Measurements from ENCODE around the gene ZC3H4.
"Not testable (repeated sequence)": the region's sequence is repeated elsewhere in the genome, so short reads cannot be mapped to it uniquely, and the experiment has no call there.

The ZC3H4 gene

GRCh38 chr19:47084879-47085439 lies 28.6 kb downstream of the ZC3H4 start:
- no peak overlapping the region for H3K4me3 ChIP-seq (ENCODE audit: low read depth, low read length)
- TF ChIP-seq, protein P1, sequence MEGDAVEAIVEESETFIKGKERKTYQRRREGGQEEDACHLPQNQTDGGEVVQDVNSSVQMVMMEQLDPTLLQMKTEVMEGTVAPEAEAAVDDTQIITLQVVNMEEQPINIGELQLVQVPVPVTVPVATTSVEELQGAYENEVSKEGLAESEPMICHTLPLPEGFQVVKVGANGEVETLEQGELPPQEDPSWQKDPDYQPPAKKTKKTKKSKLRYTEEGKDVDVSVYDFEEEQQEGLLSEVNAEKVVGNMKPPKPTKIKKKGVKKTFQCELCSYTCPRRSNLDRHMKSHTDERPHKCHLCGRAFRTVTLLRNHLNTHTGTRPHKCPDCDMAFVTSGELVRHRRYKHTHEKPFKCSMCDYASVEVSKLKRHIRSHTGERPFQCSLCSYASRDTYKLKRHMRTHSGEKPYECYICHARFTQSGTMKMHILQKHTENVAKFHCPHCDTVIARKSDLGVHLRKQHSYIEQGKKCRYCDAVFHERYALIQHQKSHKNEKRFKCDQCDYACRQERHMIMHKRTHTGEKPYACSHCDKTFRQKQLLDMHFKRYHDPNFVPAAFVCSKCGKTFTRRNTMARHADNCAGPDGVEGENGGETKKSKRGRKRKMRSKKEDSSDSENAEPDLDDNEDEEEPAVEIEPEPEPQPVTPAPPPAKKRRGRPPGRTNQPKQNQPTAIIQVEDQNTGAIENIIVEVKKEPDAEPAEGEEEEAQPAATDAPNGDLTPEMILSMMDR (IDR thresholded peaks at IDR 0.05; ENCODE audit: insufficient read depth, low read depth, low read length, missing control alignments), result no peak
- DNase-seq (ENCODE audit: low read depth), result no peak

DNA sequence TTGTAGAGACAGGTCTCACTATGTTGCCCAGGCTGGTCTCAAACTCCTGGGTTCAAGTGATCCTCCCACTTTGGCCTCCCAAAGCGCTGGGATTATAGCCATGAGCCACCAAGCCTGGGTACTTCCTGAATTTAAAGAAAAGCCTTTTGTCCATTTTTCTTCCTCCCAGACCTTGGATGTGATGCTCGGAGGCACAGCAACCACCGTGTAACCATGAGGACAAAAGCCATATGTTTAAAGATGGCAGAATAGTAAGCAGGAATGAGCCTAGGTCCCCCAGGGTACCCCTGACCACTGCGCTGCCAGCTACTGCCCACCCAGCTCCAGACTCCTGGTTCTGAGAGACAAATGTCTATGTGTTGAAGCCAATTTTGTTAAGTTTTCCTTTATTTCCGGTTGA lies 31.1 kb downstream of the ZC3H4 start:
- TF ChIP-seq, protein P1 (IDR thresholded peaks at IDR 0.05; ENCODE audit: insufficient read depth, low read depth, low read length, missing control alignments), result no peak
- H3K4me3 ChIP-seq (ENCODE audit: low read depth, low read length), result no peak overlapping the region
- DNase-seq (ENCODE audit: low read depth), result no peak

DNA sequence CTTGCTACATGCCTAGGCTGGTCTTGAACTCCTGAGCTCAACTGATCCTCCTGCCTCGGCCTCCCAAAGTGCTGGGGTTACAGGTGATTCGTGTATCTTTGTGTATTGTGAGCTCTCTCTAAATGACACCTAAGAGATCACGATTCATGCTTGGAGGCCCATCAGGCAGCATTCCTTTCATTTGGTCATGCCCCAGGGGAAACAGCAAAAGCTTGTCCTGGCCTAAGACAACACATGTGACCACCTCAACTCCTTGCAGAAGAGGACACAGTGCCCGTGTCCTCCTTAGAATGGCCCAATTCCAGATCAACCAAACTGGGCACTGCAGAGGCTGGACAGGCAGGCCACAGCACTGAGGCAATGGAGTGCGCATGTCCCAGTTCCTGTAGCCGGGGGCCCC lies 32.5 kb downstream of the ZC3H4 start:
- DNase-seq (ENCODE audit: low read depth), result no peak
- H3K4me3 ChIP-seq (ENCODE audit: low read depth, low read length), result no peak overlapping the region
- TF ChIP-seq, protein P1 (IDR thresholded peaks at IDR 0.05; ENCODE audit: insufficient read depth, low read depth, low read length, missing control alignments), result no peak

DNA sequence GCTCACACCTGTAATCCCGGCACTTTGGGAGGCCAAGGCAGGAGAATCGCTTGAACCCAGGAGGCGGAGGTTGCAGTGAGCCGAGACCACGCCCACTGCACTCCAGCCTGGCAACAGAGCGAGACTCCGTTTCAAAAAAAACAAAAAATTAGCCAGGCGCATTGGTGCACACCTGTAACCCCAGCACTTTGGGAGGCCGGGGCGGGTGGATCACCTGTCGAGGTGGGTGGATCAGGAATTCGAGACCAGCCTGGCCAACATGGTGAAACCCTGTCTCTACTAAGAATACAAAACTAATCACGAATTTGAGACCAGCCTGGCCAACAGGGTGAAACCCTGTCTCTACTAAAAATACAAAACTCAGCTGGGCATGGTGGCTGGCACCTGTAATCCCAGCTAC lies 35.2 kb downstream of the ZC3H4 start:
- DNase-seq (ENCODE audit: low read depth); H3K4me3 ChIP-seq (ENCODE audit: low read depth, low read length): not testable (repeated sequence)

DNA sequence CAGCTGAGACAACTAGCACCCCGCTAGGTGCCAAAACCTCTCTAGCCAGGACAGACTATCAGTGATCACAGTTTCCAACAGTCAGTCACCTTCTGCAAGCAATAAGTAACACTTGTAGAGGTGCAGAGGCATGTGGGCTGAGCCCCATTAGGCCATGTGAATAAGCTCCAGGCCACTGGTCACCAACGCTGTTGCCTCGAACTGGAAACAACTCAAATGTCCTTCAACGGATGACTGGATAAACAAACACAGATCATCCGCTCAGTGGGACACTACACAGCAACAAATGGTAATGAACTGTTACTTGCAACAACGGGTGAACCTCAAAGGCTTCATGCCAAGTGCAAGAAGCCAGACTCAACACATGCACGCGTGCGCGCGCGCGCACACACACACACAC lies 37.6 kb downstream of the ZC3H4 start:
- no peak for DNase-seq (ENCODE audit: low read depth)
- TF ChIP-seq, protein P1 (IDR thresholded peaks at IDR 0.05; ENCODE audit: insufficient read depth, low read depth, low read length, missing control alignments), result no peak
- no peak overlapping the region for H3K4me3 ChIP-seq (ENCODE audit: low read depth, low read length)

DNA sequence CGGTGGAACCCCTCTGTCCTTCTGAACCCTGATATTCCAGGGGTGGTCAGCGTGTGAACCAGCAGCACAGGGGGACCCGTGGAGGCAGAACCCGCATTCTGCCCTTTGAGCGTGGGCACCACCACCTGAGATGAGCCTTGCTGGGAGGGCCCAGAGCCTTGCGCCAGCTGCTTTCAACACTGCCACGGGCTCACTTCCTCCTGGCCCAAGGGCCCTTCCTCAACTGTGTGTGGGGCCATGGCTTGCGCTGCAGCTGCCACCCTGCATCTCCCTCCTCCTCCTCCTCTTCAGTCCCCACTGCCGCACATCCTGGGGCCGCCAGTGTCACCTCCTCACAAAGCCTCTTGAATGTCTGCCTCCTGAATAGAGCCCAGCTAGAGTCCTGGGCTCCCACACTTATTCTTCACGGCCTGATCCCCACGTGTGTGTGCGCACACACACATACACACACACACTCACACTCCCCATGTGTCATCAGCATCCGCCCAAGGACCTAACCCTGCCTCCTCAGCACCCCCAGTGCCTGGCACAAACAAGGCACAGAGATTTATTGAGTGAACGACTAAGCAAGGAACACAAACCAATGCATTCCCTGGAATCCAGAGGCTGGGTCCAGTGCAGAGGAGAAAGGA lies 38.3 kb downstream of the ZC3H4 start:
- TF ChIP-seq, protein P1 (IDR thresholded peaks at IDR 0.05; ENCODE audit: insufficient read depth, low read depth, low read length, missing control alignments), result no peak
- no peak for DNase-seq (ENCODE audit: low read depth)
- no peak overlapping the region for H3K4me3 ChIP-seq (ENCODE audit: low read depth, low read length)

- DNase-seq (ENCODE audit: low read depth), result no peak
- TF ChIP-seq, protein P1 (IDR thresholded peaks at IDR 0.05; ENCODE audit: insufficient read depth, low read depth, low read length, missing control alignments), result no peak
- no peak overlapping the region for H3K4me3 ChIP-seq (ENCODE audit: low read depth, low read length)
Observed at GRCh38 chr19:47074621-47075020, 39.0 kb downstream of the ZC3H4 start.

Measured in GM12865 (cell line).